H1 (cell line): ENCODE results near the gene DDX47. TPM values are rescaled to one million over a fixed set of nuclear protein-coding genes. Genes with fewer than 3 reads are reported as not detected.
A peak's percentile ranks its signal among the peaks of the same experiment; 100 is the strongest.
"Not testable (repeated sequence)": the region's sequence is repeated elsewhere in the genome, so short reads cannot be mapped to it uniquely, and the experiment has no call there.

Source experiments
- CTCF ChIA-PET: fragments of 300-600 bp; sonication (Branson Sonifier 250); formaldehyde crosslinking; loops from one replicate; lab custom pipeline; 2021; ENCODE audit not compliant: partially characterized antibody; lab: Charles Lee
- POLR2A ChIA-PET: fragments of 300-600 bp; sonication (Branson Sonifier 250); formaldehyde crosslinking; loops from one replicate; lab custom pipeline; 2021; ENCODE audit warnings: inconsistent platforms; ENCODE audit not compliant: partially characterized antibody; lab: Charles Lee
- DNase-seq, 2 experiments: peaks; one replicate each; pipeline versions ENCODE4 v3.0.0 to v3.0.0-alpha.2; 2010 to 2022; ENCODE audit warnings: low spot score in 2 of 2, low read depth in 1 of 2, mixed read lengths in 1 of 2
- FAIRE-seq: peaks from 2 replicates; lab custom pipeline; 2011; peaks lifted over from hg19 to GRCh38; lab: Jason Lieb, UNC
- H2AFZ ChIP-seq: 2 replicates; pipeline ENCODE4 v1.8.1; 2012; ENCODE audit warnings: low read length, inconsistent platforms
- H2AK5ac ChIP-seq: 2 replicates; pipeline ENCODE4 v1.6.1; 2013; ENCODE audit warnings: low read depth, low read length
- H2BK120ac ChIP-seq: replicated peaks from 2 replicates; pipeline ENCODE3; 2013; ENCODE audit warnings: low read depth, low read length, inconsistent platforms
- H2BK12ac ChIP-seq: 2 replicates; pipeline ENCODE4 v1.6.1; 2013; ENCODE audit warnings: low read depth, low read length
- H2BK15ac ChIP-seq: 2 replicates; pipeline ENCODE4 v1.6.1; 2013; ENCODE audit warnings: low read length
- H2BK20ac ChIP-seq: 2 replicates; pipeline ENCODE4 v1.6.1; 2013; ENCODE audit warnings: low read length
- H2BK5ac ChIP-seq: 2 replicates; pipeline ENCODE4 v1.6.1; 2013; ENCODE audit warnings: low read depth, low read length
- H3K14ac ChIP-seq: 2 replicates; pipeline ENCODE4 v1.6.1; 2013; ENCODE audit warnings: inconsistent platforms; ENCODE audit not compliant: insufficient read length
- H3K18ac ChIP-seq: 2 replicates; pipeline ENCODE4 v1.6.1; 2013; ENCODE audit warnings: low read length; ENCODE audit errors: extremely low read depth
- H3K23ac ChIP-seq: 2 replicates; pipeline ENCODE4 v1.6.1; 2013; ENCODE audit warnings: inconsistent platforms; ENCODE audit not compliant: insufficient read length
- H3K23me2 ChIP-seq: 2 replicates; pipeline ENCODE4 v1.6.1; 2013; ENCODE audit warnings: low read depth, low read length
- H3K27ac ChIP-seq: 2 replicates; pipeline ENCODE4 v1.6.1; 2011; ENCODE audit warnings: low read depth, low read length, inconsistent platforms
- H3K27me3 ChIP-seq, 4 experiments: replicated peaks in 1 of 4; 1 replicate in 1 of 4; 2 replicates in 3 of 4; pipeline versions ENCODE4 v1.6.1 to v1.8.1; 2011 to 2013; ENCODE audit warnings: low read length in 3 of 4, mild to moderate bottlenecking in 3 of 4, inconsistent platforms in 2 of 4, mixed read lengths in 2 of 4, moderate library complexity in 1 of 4; ENCODE audit not compliant: control insufficient read depth in 3 of 4, insufficient read depth in 3 of 4; ENCODE audit errors: extremely low read depth in 1 of 4
- H3K36me3 ChIP-seq, 4 experiments: 2 replicates each; pipeline versions ENCODE4 v1.6.1 to v1.8.1; 2011 to 2013; ENCODE audit warnings: mild to moderate bottlenecking in 4 of 4, low read length in 3 of 4, moderate library complexity in 2 of 4, control low read depth in 1 of 4, inconsistent platforms in 1 of 4; ENCODE audit not compliant: insufficient read depth in 4 of 4, control insufficient read depth in 2 of 4
- H3K4ac ChIP-seq: replicated peaks from 2 replicates; pipeline ENCODE3; 2013; ENCODE audit warnings: low read length, low read depth, mixed read lengths, inconsistent platforms; ENCODE audit not compliant: insufficient read length
- H3K4me1 ChIP-seq, 4 experiments: replicated peaks in 1 of 4; 1 replicate in 1 of 4; 2 replicates in 3 of 4; pipeline versions ENCODE4 v1.6.1 to v1.8.1; 2011 to 2013; ENCODE audit warnings: low read length in 3 of 4, inconsistent platforms in 2 of 4, mixed read lengths in 1 of 4; ENCODE audit not compliant: insufficient read depth in 4 of 4, control insufficient read depth in 3 of 4
- H3K4me2 ChIP-seq, 2 experiments: 2 replicates each; pipeline versions ENCODE4 v1.6.1 to v1.8.1; 2011 to 2013; ENCODE audit warnings: low read depth in 2 of 2, low read length in 2 of 2, control low read depth in 1 of 2, inconsistent platforms in 1 of 2, mild to moderate bottlenecking in 1 of 2; ENCODE audit not compliant: insufficient read depth in 1 of 2
- H3K4me3 ChIP-seq, 4 experiments: fragments of 200-600, 300-600 bp in 1 of 4; sonication (generic), shearing (Covaris generic), sonication (Bioruptor Twin) in 1 of 4; 2 replicates each; pipeline versions ENCODE4 v1.5.1 to v1.8.1; 2011 to 2016; ENCODE audit warnings: low read length in 4 of 4, low read depth in 3 of 4, control low read depth in 2 of 4, inconsistent platforms in 2 of 4, mild to moderate bottlenecking in 2 of 4, mixed read lengths in 1 of 4, moderate library complexity in 1 of 4; ENCODE audit not compliant: insufficient read depth in 2 of 4; ENCODE audit errors: extremely low read depth in 1 of 4
- H3K56ac ChIP-seq: replicated peaks from 2 replicates; pipeline ENCODE3; 2013; ENCODE audit warnings: low read depth, mild to moderate bottlenecking, mixed read lengths, low read length, inconsistent platforms; ENCODE audit not compliant: insufficient read length
- H3K79me1 ChIP-seq: 2 replicates; pipeline ENCODE4 v1.6.1; 2013; ENCODE audit warnings: low read depth, low read length, control low read depth
- H3K79me2 ChIP-seq, 2 experiments: 2 replicates each; pipeline versions ENCODE4 v1.6.1 to v1.8.1; 2012 to 2013; ENCODE audit warnings: low read length in 2 of 2, mild to moderate bottlenecking in 2 of 2, inconsistent platforms in 1 of 2; ENCODE audit not compliant: insufficient read depth in 2 of 2, control insufficient read depth in 1 of 2
- H3K9ac ChIP-seq, 4 experiments: replicated peaks in 1 of 4; 1 replicate in 1 of 4; 2 replicates in 3 of 4; pipeline versions ENCODE4 v1.6.1 to v1.8.1; 2011 to 2013; ENCODE audit warnings: low read depth in 3 of 4, low read length in 3 of 4, control low read depth in 2 of 4, mild to moderate bottlenecking in 2 of 4, moderate library complexity in 2 of 4, inconsistent platforms in 1 of 4; ENCODE audit errors: extremely low read depth in 1 of 4
- H3K9me3 ChIP-seq, 2 experiments: 2 replicates each; pipeline versions ENCODE4 v1.6.1 to v1.8.1; 2012 to 2013; ENCODE audit warnings: mild to moderate bottlenecking in 2 of 2, moderate library complexity in 2 of 2, control low read depth in 1 of 2, inconsistent platforms in 1 of 2, low read depth in 1 of 2, low read length in 1 of 2, mixed read lengths in 1 of 2; ENCODE audit not compliant: insufficient read depth in 2 of 2
- H4K20me1 ChIP-seq, 2 experiments: replicated peaks in 1 of 2; 2 replicates each; pipeline versions ENCODE3 to v1.8.1; 2011 to 2013; ENCODE audit warnings: inconsistent platforms in 2 of 2, low read length in 2 of 2, mild to moderate bottlenecking in 1 of 2; ENCODE audit not compliant: insufficient read depth in 2 of 2, control insufficient read depth in 1 of 2
- H4K5ac ChIP-seq: 2 replicates; pipeline ENCODE4 v1.6.1; 2013; ENCODE audit warnings: low read length, low read depth, mixed read lengths, inconsistent platforms; ENCODE audit not compliant: insufficient read length
- H4K8ac ChIP-seq: 2 replicates; pipeline ENCODE4 v1.8.0; 2013; ENCODE audit warnings: mild to moderate bottlenecking, moderate library complexity, low read length, inconsistent platforms; ENCODE audit not compliant: insufficient read depth; ENCODE audit errors: extremely low read depth
- H4K91ac ChIP-seq: replicated peaks from 2 replicates; pipeline ENCODE3; 2013; ENCODE audit warnings: low read length, mixed read lengths, inconsistent platforms; ENCODE audit not compliant: insufficient read length
- WGBS, 2 experiments: shearing (Covaris generic) in 1 of 2; methylation state at CpG; one replicate each; pipeline versions ENCODE4 v1.1.6 to v1.1.7; 2013 to 2015; ENCODE audit warnings: low lambda C conversion rate in 2 of 2, mixed read lengths in 2 of 2, inconsistent platforms in 1 of 2, low coverage in 1 of 2, missing lambda C conversion rate in 1 of 2; ENCODE audit not compliant: insufficient replicate concordance in 2 of 2, insufficient coverage in 1 of 2, insufficient read length in 1 of 2; ENCODE audit errors: extremely low coverage in 1 of 2, missing lambda C conversion rate in 1 of 2; 5-methylcytosine and 5-hydroxymethylcytosine counted together
- polyA plus RNA-seq, 7 experiments: library from polyadenylated mRNA; depleted of rRNA in 3 of 7; stranded (reverse) in 5 of 7; unstranded in 2 of 7; fragments of >200 nt in 5 of 7; fragments of 200-250 nt in 2 of 7; gene quantifications; 1 replicate in 5 of 7; 2 replicates in 1 of 7; 4 replicates in 1 of 7; pipeline versions ENCODE4 v1.2.1 to v1.2.3, GENCODE V29; 2011 to 2013; ENCODE audit warnings: missing spikeins in 2 of 7, mixed read lengths in 2 of 7
- total RNA-seq: library from RNA; stranded (reverse); fragmentation: NEBNext Ultra II Directional; extraction: Animal tissue kit (Norgen Biotek cat#: 25700); gene quantifications from 2 replicates; pipeline ENCODE4 v1.2.1, GENCODE V29; 2021

The DDX47 gene
- total and polyA plus RNA-seq, 2 of the 8 experiments (the other 6 are each of a cell fraction or from before 2014, with no cell fraction given): 54.4 to 74.2 TPM

DNA sequence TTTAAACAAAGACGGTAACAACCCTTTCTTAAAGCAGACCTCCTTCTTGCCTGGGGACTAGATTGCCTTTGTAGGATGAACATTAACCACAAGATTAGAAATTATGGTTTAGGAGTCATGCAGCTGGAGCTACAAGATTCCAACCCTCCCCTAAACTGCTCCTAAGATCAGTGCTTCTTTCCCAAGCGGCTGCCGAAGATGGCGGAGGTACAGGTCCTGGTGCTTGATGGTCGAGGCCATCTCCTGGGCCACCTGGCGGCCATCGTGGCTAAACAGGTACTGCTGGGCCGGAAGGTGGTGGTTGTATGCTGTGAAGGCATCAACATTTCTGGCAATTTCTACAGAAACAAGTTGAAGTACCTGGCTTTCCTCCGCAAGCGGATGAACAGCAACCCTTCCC is 62.2 kb downstream of the DDX47 start:
- H3K4me2 ChIP-seq, H3K9ac ChIP-seq, H3K27me3 ChIP-seq, H3K18ac ChIP-seq, H3K36me3 ChIP-seq, H2BK12ac ChIP-seq, H4K5ac ChIP-seq, H2BK20ac ChIP-seq, H3K9me3 ChIP-seq, CTCF ChIA-PET, H3K56ac ChIP-seq, POLR2A ChIA-PET, H3K23me2 ChIP-seq, H2BK5ac ChIP-seq, H3K23ac ChIP-seq, H2BK120ac ChIP-seq, H3K79me1 ChIP-seq, H3K4me1 ChIP-seq, H2AK5ac ChIP-seq, H3K4me3 ChIP-seq, H3K27ac ChIP-seq, H3K14ac ChIP-seq, H3K79me2 ChIP-seq, DNase-seq, H2AFZ ChIP-seq, FAIRE-seq, H4K20me1 ChIP-seq, H4K91ac ChIP-seq, H3K4ac ChIP-seq: not testable (repeated sequence)
- 97% methylated on average over 10 of the region's 10 CpGs; no CpG with 5 or more reads in 1 of the 2 experiments for WGBS, 2 experiments
- 0 out of 2 replicates have a peak overlapping the region, but pooled peaks have one; percentile 36 for H4K8ac ChIP-seq
- H2BK15ac ChIP-seq: peak overlapping the region; percentile 61; the same call in 1 of the 2 replicates
